Neuronal stem cell (in vitro differentiated cells): ENCODE results near the gene ADAM12.
"Not testable (repeated sequence)": the region's sequence is repeated elsewhere in the genome, so short reads cannot be mapped to it uniquely, and the experiment has no call there.

Experiments used
- DNase-seq: peaks from one replicate; pipeline ENCODE4 v3.0.0-alpha.2; 2013; ENCODE audit warnings: low spot score
- H2AFZ ChIP-seq: one replicate; pipeline ENCODE4 v1.6.1; 2013; ENCODE audit warnings: mild to moderate bottlenecking, low read length, inconsistent platforms
- H2AK5ac ChIP-seq: 2 replicates; pipeline ENCODE4 v1.6.1; 2013; ENCODE audit warnings: low read depth, mild to moderate bottlenecking, inconsistent platforms, low read length, moderate library complexity, mixed read lengths
- H2BK120ac ChIP-seq: 2 replicates; pipeline ENCODE4 v1.6.1; 2013; ENCODE audit warnings: low read depth, mild to moderate bottlenecking, inconsistent platforms, low read length, moderate library complexity, mixed read lengths
- H2BK12ac ChIP-seq: one replicate; pipeline ENCODE4 v1.6.1; 2013; ENCODE audit warnings: low read length, inconsistent platforms
- H2BK15ac ChIP-seq: 2 replicates; pipeline ENCODE4 v1.6.1; 2013; ENCODE audit warnings: mild to moderate bottlenecking, low read length, inconsistent platforms, mixed read lengths
- H2BK5ac ChIP-seq: one replicate; pipeline ENCODE4 v1.6.1; 2013; ENCODE audit warnings: inconsistent platforms, mild to moderate bottlenecking, low read length, moderate library complexity
- H3K14ac ChIP-seq: one replicate; pipeline ENCODE4 v1.6.1; 2013; ENCODE audit warnings: low read length, inconsistent platforms
- H3K18ac ChIP-seq: 2 replicates; pipeline ENCODE4 v1.6.1; 2013; ENCODE audit warnings: low read length, inconsistent platforms
- H3K23ac ChIP-seq: 2 replicates; pipeline ENCODE4 v1.6.1; 2013; ENCODE audit warnings: low read depth, mild to moderate bottlenecking, mixed read lengths, low read length, inconsistent platforms; ENCODE audit not compliant: poor library complexity
- H3K27ac ChIP-seq: replicated peaks from 3 replicates; pipeline ENCODE4 v1.5.1; 2013; ENCODE audit warnings: low read length, inconsistent platforms
- H3K27me3 ChIP-seq, 3 experiments: 2 replicates each; pipeline ENCODE4 v1.6.1; 2013; ENCODE audit warnings: low read length in 3 of 3, mild to moderate bottlenecking in 2 of 3, inconsistent platforms in 1 of 3, low read depth in 1 of 3, mixed read lengths in 1 of 3, moderate library complexity in 1 of 3; ENCODE audit not compliant: control insufficient read depth in 3 of 3, insufficient read depth in 3 of 3
- H3K36me3 ChIP-seq, 2 donors: replicated peaks in 1 of 2; 2 replicates each; pipeline ENCODE4 v1.6.1; 2013; ENCODE audit warnings: low read length in 2 of 2; ENCODE audit not compliant: control insufficient read depth in 2 of 2, insufficient read depth in 2 of 2
- H3K4ac ChIP-seq: 2 replicates; pipeline ENCODE4 v1.6.1; 2013; ENCODE audit warnings: inconsistent platforms, mild to moderate bottlenecking, low read length, moderate library complexity
- H3K4me1 ChIP-seq, 2 donors: 1 replicate in 1 of 2; 2 replicates in 1 of 2; pipeline ENCODE4 v1.6.1; 2013; ENCODE audit warnings: low read length in 2 of 2, low read depth in 1 of 2; ENCODE audit not compliant: control insufficient read depth in 2 of 2, insufficient read depth in 1 of 2
- H3K4me2 ChIP-seq: one replicate; pipeline ENCODE4 v1.6.1; 2013; ENCODE audit warnings: mild to moderate bottlenecking, low read length, inconsistent platforms; ENCODE audit not compliant: insufficient read depth, poor library complexity, severe bottlenecking
- H3K4me3 ChIP-seq, 2 donors: 2 replicates each; pipeline ENCODE4 v1.5.1; 2013; ENCODE audit warnings: low read length in 2 of 2, mild to moderate bottlenecking in 2 of 2, inconsistent platforms in 1 of 2, moderate library complexity in 1 of 2
- H3K79me1 ChIP-seq: one replicate; pipeline ENCODE4 v1.6.1; 2013; ENCODE audit warnings: low read depth, mild to moderate bottlenecking, inconsistent platforms, low read length, moderate library complexity
- H3K9ac ChIP-seq: one replicate; pipeline ENCODE4 v1.6.1; 2013; ENCODE audit warnings: mild to moderate bottlenecking, low read depth, low read length, inconsistent platforms; ENCODE audit not compliant: poor library complexity
- H3K9me3 ChIP-seq, 2 donors: replicated peaks in 1 of 2; 2 replicates each; pipeline versions ENCODE3 to v1.6.1; 2013; ENCODE audit warnings: low read length in 2 of 2, mild to moderate bottlenecking in 2 of 2, inconsistent platforms in 1 of 2, low read depth in 1 of 2, mixed read lengths in 1 of 2, moderate library complexity in 1 of 2; ENCODE audit not compliant: control insufficient read depth in 2 of 2, insufficient read depth in 1 of 2
- H4K8ac ChIP-seq: one replicate; pipeline ENCODE4 v1.6.1; 2013; ENCODE audit warnings: low read depth, mild to moderate bottlenecking, inconsistent platforms, low read length, moderate library complexity
- H4K91ac ChIP-seq: one replicate; pipeline ENCODE4 v1.6.1; 2013; ENCODE audit warnings: low read length, low read depth, mild to moderate bottlenecking, inconsistent platforms; ENCODE audit not compliant: poor library complexity
- WGBS, 2 donors: extraction: QIAGEN DNeasy Blood & Tissue Kit; methylation state at CpG; one replicate each; pipeline ENCODE4 v1.1.7; 2013; ENCODE audit warnings: missing lambda C conversion rate in 2 of 2, mixed read lengths in 1 of 2; ENCODE audit not compliant: insufficient read length in 2 of 2, insufficient replicate concordance in 1 of 2; ENCODE audit errors: extremely low coverage in 2 of 2; 5-methylcytosine and 5-hydroxymethylcytosine counted together

The ADAM12 gene

DNA sequence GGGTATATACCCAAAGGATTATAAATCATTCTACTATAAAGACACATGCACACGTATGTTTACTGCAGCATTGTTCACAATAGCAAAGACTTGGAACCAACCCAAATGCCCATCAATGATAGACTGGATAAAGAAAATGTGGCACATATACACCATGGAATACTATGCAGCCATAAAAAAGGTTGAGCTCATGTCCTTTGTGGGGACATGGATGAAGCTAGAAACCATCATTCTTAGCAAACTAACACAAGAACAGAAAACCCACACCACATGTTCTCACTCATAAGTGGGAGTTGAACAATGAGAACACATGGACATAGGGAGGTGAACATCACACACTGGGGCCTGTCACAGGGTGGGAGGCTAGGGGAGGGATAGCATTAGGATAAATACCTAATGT, 215.5 kb downstream of the ADAM12 start:
- peaks cover 22 to 36% of the 10 kb centered on the region in 2 donors for H3K4me1 ChIP-seq
- not testable (repeated sequence) for H3K79me1 ChIP-seq

GRCh38 chr10:126171555-126171954, 216.7 kb downstream of the ADAM12 start:
- DNase-seq = no peak
- Histone ChIP-seq H2AK5ac (no peak overlapping the region), H3K36me3 (no peaks in the 10 kb centered on the region), H3K79me1 (no peaks in the 10 kb centered on the region), H3K27me3 (no peaks in the 10 kb centered on the region), H3K4me1 (peaks cover 18 to 25% of the 10 kb centered on the region in 2 donors), H3K23ac (no peak overlapping the region), H4K91ac (no peak overlapping the region), H3K4me2 (no peak overlapping the region), H3K9ac (no peak overlapping the region), H3K9me3 (no peaks in the 10 kb centered on the region), H3K14ac (no peak overlapping the region), H2AFZ (peak overlapping the region; percentile 37), H2BK5ac (no peak overlapping the region), H3K27ac (no peak overlapping the region), H2BK12ac (no peak overlapping the region), H3K4ac (no peak overlapping the region), H3K4me3 (no peak overlapping the region), H2BK15ac (no peak overlapping the region), H4K8ac (no peak overlapping the region), H2BK120ac (no peak overlapping the region), H3K18ac (no peak overlapping the region)
- WGBS, 2 donors = no CpG with 5 or more reads among the region's 5 CpGs

More for the DNA sequence above, 215.5 kb downstream of the ADAM12 start:
- H4K8ac ChIP-seq, H3K23ac ChIP-seq, H3K9ac ChIP-seq, H3K18ac ChIP-seq, H3K4me3 ChIP-seq, H3K27me3 ChIP-seq, H4K91ac ChIP-seq, H2BK120ac ChIP-seq, H2BK5ac ChIP-seq, H3K36me3 ChIP-seq, H3K14ac ChIP-seq, H2BK15ac ChIP-seq, H3K27ac ChIP-seq, H3K9me3 ChIP-seq, H2AK5ac ChIP-seq, DNase-seq, H3K4me2 ChIP-seq, H3K4ac ChIP-seq, H2BK12ac ChIP-seq, H2AFZ ChIP-seq: not testable (repeated sequence)
- WGBS, 2 donors = no CpG with 5 or more reads among the region's 1 CpG

DNA sequence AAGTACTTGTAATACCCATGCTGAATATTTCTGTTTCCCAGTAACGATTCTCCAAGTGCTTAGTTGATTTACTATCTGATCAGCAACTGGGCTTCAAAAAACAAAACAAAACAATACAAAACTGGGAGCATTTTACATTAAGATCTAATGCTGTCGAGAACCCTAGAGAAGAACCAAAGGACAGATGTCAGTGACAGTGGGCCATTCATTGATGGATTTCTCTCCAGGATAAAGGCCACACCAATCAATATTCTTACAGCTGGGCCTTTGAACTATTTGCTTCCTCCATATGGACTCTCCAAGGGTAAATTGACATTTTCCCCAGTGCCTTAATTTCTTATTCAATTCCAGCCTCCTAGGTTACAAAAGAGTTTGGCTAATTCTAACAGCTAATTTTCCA, 217.5 kb downstream of the ADAM12 start:
- Histone ChIP-seq H3K4ac (no peak overlapping the region), H4K91ac (no peak overlapping the region), H2BK15ac (no peak overlapping the region), H2BK12ac (no peak overlapping the region), H3K23ac (no peak overlapping the region), H2BK5ac (no peak overlapping the region), H3K14ac (no peak overlapping the region), H3K9ac (no peak overlapping the region), H3K4me3 (no peak overlapping the region), H3K4me2 (no peak overlapping the region), H3K27ac (no peak overlapping the region), H3K36me3 (no peaks in the 10 kb centered on the region), H2AK5ac (no peak overlapping the region), H3K4me1 (peaks cover 13 to 19% of the 10 kb centered on the region in 2 donors), H3K79me1 (no peaks in the 10 kb centered on the region), H2AFZ (no peak overlapping the region), H3K27me3 (no peaks in the 10 kb centered on the region), H3K18ac (no peak overlapping the region), H4K8ac (no peak overlapping the region), H3K9me3 (no peaks in the 10 kb centered on the region), H2BK120ac (no peak overlapping the region)
- no peak for DNase-seq
- WGBS, 2 donors = no CpG with 5 or more reads among the region's 2 CpGs

- H3K79me1 ChIP-seq = no peaks in the 10 kb centered on the region
- H2AFZ ChIP-seq = no peak overlapping the region
- no CpG with 5 or more reads among the region's 4 CpGs for WGBS, 2 donors
- H3K14ac ChIP-seq = no peak overlapping the region
- H4K8ac ChIP-seq = no peak overlapping the region
- H3K27me3 ChIP-seq = no peaks in the 10 kb centered on the region
- H3K4me2 ChIP-seq = no peak overlapping the region
- no peak overlapping the region for H4K91ac ChIP-seq
- H3K4ac ChIP-seq = no peak overlapping the region
- no peaks in the 10 kb centered on the region for H3K36me3 ChIP-seq
- H3K9ac ChIP-seq = no peak overlapping the region
- H3K9me3 ChIP-seq = no peaks in the 10 kb centered on the region
- no peak overlapping the region for H3K23ac ChIP-seq
- no peak overlapping the region for H2BK5ac ChIP-seq
- no peak overlapping the region for H2BK12ac ChIP-seq
- H3K4me1 ChIP-seq = peaks cover 9 to 15% of the 10 kb centered on the region in 2 donors
- H2BK120ac ChIP-seq = no peak overlapping the region
- peak overlapping the region; percentile 10 for H2BK15ac ChIP-seq
- H3K27ac ChIP-seq = no peak overlapping the region
- no peak overlapping the region for H3K18ac ChIP-seq
- DNase-seq = no peak
- no peak overlapping the region for H3K4me3 ChIP-seq
- no peak overlapping the region for H2AK5ac ChIP-seq
These were observed 217.9 kb downstream of the ADAM12 start for GRCh38 chr10:126170371-126170770.
